GM21515 (cell line): Measurements from ENCODE around the gene UBE2B.
"Not testable (repeated sequence)": the region's sequence is repeated elsewhere in the genome, so short reads cannot be mapped to it uniquely, and the experiment has no call there.

Experiments
- ATAC-seq: cut with Tn5 transposase; IDR thresholded peaks from one replicate; pipeline ENCODE4 v1.9.1; 2021; ENCODE audit not compliant: unreplicated experiment

Gene UBE2B

GRCh38 chr5:134370871-134371833, at the start of gene UBE2B:
TSS of gene UBE2B (plus strand) at chr5:134371569. CDS start at chr5:134371596, 27 bp downstream.
- peak; percentile 72 for ATAC-seq

GRCh38 chr5:134327327-134327726, 44.0 kb upstream of the UBE2B start:
- no peak for ATAC-seq

- ATAC-seq, result no peak
Measured at GRCh38 chr5:134328619-134329018, 42.8 kb upstream of the UBE2B start.

- not testable (repeated sequence) for ATAC-seq
Measured at GRCh38 chr5:134336833-134337232, 34.5 kb upstream of the UBE2B start.

GRCh38 chr5:134343500-134343899, 27.9 kb upstream of the UBE2B start:
- ATAC-seq, result not testable (repeated sequence)

GRCh38 chr5:134345476-134345875, 25.9 kb upstream of the UBE2B start:
- not testable (repeated sequence) for ATAC-seq

GRCh38 chr5:134345996-134346395, 25.4 kb upstream of the UBE2B start:
- ATAC-seq, result no peak

- no peak for ATAC-seq
Measured at GRCh38 chr5:134349463-134349862, 21.9 kb upstream of the UBE2B start.

GRCh38 chr5:134355681-134356080, 15.7 kb upstream of the UBE2B start:
- ATAC-seq, result no peak

- no peak for ATAC-seq
Measured at GRCh38 chr5:134365604-134366003, 5.8 kb upstream of the UBE2B start.

GRCh38 chr5:134370311-134370870, 978 bp upstream of the UBE2B start:
- peak; percentile 18 for ATAC-seq

- ATAC-seq, result no peak
Measured at GRCh38 chr5:134371834-134372340, 518 bp downstream of the UBE2B start.

GRCh38 chr5:134373633-134374032, 2.3 kb downstream of the UBE2B start:
- ATAC-seq, result not testable (repeated sequence)

- no peak for ATAC-seq
Measured at GRCh38 chr5:134374232-134374631, 2.9 kb downstream of the UBE2B start.

GRCh38 chr5:134380346-134380745, 9.0 kb downstream of the UBE2B start:
- no peak for ATAC-seq

- not testable (repeated sequence) for ATAC-seq
Measured at GRCh38 chr5:134382204-134382603, 10.8 kb downstream of the UBE2B start.

GRCh38 chr5:134383980-134384697, 12.8 kb downstream of the UBE2B start:
- no peak for ATAC-seq

GRCh38 chr5:134387443-134387842, 16.1 kb downstream of the UBE2B start:
- ATAC-seq, result no peak

GRCh38 chr5:134392301-134392700, 20.9 kb downstream of the UBE2B start:
- ATAC-seq, result no peak

- no peak for ATAC-seq
Measured at GRCh38 chr5:134394932-134395331, 23.6 kb downstream of the UBE2B start.

- no peak for ATAC-seq
Measured at GRCh38 chr5:134396274-134396673, 24.9 kb downstream of the UBE2B start.
